GOT3 (cell line): ENCODE data around the gene FRMD4A.

Source experiments
- DNase-seq: peaks from one replicate; lab custom pipeline; 2025; ENCODE audit warnings: mixed read lengths; lab: John Stamatoyannopoulos, UW

Gene FRMD4A

DNA sequence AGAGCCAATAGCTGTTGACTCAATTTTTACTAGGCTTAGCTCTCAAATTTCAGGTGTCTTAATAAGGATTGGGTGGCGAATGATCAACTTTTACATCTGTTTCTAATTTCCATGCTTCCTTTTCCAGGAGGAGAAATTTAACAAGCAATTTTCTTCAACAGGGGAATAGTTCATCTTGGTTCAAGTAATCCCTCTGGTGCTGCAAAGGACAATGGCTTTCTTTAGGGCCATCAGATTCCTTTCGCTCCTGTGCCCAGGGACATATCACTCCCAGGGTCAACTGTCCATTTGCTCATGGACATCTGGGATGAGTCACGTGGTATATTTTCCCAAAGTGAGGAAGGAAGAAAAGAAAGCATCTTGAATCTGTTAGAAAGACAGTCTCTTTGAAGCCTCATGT is 313.3 kb downstream of the FRMD4A start:
- no peak for DNase-seq

DNA sequence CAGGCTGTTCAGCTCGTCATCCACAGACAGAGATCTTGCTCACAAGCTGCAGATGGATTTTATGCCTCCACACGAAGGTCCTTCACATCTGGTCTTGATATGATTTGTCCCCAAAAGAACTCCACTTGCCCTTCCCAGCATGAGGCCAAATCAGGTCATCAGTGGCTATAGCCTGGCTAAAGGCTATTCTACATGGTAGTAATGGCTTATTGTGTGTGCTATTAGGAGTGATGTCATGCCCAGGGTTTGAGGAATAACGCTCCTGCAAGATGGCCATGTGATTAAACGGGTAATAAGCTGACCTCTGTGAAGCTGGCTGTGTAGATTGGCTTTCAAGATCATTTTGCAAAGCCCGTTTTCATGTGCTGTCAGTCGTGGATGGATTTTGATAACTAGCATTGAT is 313.8 kb downstream of the FRMD4A start:
- no peak for DNase-seq

DNA sequence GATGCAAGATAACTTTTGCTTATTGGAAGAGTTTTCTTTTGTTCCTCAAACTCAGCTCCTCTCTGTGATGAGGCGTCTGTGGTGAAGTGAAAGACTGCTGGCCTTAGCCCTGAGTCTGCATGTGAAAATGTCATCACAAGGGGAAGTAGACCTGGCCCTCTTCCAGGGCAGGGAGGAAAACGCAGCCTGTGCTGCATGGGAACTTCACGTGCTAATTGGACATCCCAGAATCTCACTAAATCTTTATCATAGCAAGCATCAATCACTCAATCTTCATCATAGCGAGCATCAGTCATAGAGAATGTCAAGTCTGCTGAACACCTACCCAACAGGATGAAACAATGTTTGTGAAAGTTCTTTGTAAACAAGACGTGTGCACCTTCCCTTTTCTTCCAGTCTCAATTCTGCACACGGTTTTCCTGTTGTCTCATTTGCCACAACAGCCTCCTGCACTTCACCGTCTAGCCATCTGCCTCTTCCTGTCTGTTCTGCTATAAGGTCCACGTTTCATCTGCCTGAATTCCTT is 314.6 kb downstream of the FRMD4A start:
- no peak for DNase-seq

DNA sequence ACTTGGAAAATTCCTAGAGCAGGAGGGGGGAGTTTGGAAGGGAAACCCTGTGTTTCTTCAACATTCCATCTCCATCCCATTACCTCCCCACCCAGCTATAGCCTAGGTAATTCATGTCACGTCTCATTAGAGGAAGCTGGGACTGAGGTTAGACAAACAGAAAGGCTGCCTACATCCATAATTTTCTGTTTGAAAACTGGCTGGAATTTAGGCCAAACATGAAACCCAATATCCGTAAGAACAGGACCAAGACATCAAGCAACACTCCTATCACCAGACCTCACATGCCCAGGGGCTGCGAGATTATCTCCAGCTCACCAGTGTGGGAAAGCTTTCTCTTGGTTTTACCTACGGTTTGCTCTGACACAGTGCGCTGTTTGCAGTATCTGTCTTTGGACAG is 316.3 kb downstream of the FRMD4A start:
- no peak for DNase-seq

DNA sequence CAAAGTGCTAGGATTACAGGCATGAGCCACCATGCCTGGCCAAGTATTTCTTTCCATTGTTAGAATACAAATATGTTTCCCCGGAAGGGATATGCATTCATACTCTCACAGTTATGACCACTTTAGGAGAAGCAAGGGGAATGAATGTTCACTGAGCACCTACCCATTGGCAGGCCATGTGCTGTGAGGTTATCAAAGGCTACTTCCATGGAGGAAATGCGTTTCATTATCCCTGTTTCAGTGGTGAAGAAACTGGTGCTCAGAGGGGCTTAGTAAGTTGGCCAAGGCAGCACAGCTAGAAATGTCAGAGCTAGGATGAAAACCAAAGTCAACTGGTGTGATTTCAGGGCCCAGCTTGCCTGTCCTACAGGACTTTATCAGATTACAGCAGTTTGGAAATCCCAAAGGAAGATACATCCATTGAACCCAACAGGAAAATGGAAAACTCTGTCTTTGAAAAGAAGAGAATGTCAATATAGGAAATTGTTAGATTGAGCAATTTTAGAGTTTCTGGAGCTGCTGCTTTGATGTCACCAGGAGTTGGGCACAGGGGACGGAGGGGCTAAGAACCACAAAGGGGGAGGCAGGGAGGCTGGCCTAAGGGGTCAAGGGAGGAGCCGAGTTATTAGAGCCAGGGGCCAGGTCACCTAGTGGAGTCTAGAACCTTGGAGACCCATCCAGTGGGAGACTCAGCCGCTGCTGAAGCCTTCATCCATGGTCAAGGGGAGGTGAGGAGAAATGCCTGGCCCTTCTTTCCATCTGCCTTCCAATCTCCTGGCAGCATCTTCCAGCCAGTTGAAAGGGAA is 319.8 kb downstream of the FRMD4A start:
- DNase-seq = no peak

DNA sequence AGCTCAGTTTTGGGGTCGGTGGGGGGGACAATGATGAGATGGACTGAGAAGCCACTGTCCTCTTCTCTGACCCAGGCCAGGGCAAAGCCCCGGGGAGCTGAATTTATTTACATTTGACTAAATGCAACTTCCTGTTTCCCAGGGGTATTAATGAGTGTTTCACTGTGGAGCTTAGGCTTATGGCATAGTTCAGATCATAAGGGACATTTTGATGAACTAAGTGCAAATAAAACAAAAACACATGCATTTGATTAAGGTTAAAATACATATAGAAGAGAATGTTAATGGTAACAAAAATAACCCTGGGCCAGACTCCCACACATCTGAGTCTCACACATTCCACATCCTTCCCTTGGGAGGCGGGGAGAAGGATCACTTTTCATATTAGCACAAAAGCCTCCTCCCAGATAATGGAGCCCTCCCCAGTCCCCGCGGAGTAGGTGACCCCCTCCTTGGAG is 320.6 kb downstream of the FRMD4A start:
- DNase-seq = no peak

DNA sequence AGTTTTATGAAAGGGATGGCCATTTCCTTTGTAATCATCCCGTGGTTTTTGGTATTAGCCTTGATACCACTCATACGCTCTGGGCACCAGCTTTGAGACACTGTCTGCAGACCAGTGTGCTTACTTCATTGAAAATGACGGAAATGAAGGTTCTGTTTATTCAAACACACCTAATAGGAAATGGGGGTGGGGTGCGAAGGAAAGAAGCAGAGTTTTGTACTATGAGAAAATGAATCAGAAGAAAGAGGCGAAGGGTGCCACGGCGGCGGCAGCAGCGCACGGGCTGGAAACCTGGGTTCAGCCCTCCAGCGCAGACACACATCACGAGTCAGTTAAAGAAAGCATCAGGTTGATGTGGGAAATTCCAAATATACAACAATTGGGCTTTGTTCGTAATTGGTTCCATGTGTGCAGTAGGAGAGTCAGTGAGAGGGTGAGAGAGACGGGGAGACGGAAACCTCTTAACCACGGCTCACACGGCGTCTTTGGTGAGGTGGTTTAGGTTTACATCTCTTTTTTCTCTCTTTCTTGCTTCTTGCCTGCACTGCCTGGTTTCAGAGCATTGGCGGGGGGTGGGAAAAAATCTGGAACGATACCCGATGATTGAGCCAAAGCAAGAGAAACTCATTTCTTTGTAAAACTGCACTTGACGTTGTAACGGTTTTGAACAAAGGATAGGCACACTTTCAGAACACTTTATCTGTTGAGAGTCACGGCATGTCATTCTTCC is 321.2 kb downstream of the FRMD4A start:
- DNase-seq = no peak

DNA sequence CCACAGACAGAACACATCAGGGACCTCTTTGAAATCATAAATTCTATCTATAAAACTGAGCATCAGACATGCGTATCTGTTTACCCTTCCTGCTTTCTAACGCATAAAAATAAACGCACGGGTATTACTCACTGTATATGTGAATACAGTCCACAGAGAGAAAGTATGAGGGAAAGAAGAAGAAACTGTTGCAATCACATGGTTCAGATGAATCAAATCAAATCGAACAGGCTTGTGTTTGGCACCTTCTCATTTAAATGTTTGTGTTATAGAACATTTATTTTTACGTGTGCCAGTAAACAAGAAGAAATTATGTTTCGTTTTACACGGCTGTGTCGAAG is 322.0 kb downstream of the FRMD4A start:
- no peak for DNase-seq

DNA sequence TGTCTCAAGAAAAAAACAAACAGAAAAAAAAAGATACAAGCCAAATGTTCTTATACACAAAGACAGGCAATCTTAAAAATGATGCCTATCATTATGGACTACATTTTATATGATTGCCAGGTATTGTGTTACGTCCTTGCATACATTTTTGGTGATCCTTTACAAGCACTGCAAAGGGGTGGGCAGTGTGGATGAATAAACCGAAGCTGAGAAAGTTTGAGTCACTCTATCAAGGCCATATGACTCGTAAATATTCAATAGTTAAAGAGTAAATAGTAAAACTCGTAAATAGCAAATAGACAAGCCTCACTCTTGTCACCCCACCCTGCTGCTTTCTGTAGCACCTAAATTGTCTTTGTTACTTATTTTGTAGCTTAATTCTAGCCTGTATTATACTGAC is 326.2 kb downstream of the FRMD4A start:
- no peak for DNase-seq

DNA sequence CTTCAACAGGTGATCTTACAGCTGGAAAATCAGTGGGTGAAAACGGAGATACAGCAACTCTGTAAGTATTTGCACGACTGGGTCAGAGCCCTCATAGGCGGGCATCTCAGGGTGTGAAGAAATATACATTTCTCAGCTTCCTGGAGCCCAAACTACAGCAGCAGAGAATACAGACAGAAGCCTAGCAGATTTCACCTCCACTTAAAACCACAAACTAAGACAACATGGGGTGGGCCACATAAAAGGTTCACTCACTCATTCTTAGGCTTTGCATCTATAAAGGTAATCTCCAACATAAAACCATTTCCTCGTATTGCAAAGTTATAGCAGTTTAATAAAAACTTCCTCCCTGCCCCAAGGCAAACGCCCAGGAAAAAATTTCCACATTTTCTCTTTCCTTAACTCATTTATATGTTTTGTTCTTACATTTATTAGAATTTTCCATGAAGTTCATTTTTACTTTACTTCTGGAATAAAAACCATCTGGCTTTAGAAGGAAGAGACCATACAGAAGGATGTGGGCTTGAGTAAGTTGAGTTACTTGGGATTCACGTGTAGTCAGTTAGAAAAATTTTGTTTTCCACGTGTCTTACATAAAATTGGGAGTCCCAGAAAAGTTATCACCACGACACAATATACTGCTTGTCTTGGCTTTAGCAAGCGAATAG is 327.1 kb downstream of the FRMD4A start:
- DNase-seq = no peak

DNA sequence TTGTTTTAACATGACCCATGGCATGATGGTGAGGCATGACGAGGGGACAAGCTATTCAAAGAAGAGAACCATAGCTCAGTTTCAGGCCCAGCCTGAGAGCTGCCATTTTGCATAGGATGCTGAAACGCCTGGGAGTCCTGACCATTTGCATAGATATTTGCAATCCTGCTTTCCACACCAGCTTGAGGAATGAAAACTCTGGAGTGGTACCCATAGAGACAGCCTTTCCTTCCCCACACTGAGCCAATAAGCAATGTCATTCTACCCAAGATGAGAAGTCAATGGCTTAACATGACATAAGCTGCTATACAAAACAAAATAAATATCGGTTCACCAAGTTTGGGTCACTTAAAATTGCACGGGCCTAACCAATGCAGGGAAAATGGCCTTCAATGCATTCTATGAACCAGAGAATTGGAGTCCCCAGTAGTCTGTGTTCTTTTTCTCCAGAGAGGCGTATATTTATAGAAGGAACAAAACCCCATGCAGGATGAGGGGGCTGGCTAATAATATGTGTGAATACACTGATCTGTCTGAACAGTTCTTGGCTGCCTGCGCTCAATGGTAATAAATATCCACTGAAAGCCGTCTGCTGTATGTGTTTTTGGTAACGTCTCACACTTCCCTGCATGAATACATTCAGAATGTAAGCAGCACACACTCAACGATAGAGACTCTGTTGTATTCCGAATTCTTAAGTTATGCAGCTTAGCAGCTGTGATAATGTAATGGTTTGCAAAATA is 329.3 kb downstream of the FRMD4A start:
- no peak for DNase-seq

DNA sequence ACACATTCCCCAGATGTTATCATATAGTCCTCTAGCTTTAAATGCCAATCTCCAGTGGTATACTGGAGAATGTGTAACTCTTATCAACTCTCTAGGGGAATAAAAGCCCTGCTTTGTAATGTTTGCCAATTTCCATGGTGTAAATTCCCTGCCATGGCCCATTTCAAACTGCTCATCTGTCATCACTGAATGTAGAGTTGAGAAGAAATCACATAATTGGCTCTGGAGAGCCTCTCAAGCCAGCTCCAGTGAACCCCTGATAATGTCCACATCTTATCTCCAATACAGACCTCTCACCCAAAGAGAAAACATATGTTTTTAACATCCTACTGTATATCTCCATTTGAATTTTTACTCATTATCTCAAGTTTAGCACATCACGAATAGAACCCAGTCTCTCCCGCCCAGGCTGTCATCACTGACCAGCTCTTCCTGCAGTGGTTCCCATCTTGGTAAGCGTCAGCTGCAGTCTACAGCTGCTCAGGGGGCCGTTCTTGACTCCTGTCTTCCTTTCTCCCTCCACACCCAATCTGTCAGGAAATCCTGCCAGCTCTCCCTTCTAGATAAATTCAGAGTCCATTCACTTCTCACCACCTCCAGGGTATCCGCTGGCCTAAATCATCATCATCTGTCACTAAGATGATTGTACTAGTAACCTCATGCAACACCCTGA is 332.4 kb downstream of the FRMD4A start:
- DNase-seq = no peak

DNA sequence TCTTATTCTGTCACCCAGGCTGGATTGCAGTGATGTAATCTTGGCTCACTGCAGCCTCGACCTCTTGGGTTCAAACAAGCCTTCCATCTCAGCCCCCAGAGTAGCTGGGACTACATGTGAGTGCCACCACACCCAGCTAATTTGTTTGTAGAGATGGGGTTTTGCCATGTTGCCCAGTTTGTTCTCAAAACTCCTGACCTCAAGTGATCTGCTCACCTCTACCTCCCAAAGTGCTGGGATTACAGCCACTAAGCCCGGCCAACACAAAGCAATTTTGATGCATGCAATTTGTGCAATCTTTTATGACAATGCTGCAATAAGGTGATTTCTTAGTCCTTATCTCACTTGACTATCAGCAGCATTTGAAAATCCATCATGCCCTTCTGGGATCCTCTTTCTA is 333.1 kb downstream of the FRMD4A start:
- no peak for DNase-seq

DNA sequence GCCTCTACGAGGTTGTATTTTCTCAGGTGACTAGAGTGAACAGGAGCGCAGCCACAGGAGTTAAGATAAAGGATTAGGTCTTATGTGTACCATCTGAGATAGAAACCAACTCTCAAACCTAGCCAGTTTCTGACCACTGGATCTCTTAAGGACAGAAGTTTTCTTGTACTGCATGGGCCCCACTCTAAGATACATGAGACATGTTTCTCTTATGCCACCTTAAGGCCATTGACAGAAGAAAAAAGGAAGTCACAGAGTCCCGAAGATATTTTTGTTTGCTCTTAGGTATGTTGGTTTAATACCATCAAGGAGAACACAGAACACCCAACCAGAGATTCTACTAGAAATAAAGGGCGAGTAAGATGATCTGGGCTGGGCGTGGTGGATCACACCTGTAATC is 335.8 kb downstream of the FRMD4A start:
- no peak for DNase-seq

DNA sequence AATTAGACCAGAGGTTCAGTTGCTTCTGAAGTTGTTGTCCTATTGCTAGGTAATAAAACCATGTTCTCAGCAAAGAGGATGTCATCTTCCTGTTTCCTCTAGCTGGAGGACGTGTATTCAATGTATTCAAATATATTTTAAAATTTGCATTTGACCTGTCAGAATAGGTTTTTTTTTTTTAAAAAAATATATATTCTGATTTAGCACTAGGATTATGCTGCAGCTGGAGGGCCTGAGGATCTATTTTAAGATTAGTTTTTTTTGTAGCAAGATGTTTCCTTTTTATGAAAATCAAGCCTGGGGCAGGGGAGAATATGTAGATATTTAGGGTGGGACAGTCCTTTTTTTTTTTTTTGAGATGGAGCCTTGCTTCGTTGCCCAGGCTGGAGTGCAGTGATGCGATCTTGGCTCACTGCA is 337.0 kb downstream of the FRMD4A start:
- DNase-seq = no peak

DNA sequence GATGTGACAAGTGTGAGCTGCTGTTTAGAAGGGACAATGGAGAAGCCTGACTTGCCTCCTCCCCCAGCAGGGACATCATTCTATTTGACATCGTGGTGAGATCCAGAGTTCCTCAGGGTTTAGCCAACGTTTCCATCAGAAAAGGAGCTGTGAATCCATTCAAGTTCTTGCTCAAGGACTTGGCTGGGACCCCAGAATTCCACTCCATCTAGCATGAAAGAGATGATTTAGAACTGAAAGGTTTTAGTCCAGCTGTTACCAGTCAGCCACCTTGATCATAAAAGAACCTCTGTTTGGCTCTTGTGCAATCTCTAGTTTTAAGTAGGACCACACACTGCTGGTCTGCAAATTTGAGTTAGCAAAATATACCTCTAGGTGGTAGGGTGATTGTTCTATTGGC is 337.6 kb downstream of the FRMD4A start:
- DNase-seq = no peak

DNA sequence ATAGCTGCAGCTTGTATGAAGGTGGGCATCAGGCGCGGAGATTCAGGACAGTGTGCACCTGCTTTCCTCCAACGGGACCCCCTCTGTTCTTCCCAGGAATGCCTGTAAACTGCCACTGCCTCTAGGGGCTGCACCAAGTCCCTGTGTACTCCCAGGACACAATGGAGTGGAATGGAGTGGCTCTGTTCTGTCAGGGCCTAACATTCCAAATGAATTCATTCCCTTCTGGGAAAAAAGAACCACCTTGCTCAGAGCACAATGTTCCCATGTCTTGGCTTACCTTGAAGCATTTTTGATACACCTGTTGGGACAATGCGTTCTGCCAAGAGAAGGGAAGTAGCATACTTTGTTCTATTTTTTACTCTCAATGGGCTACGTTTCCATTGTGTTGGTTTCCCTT is 339.4 kb downstream of the FRMD4A start:
- no peak for DNase-seq

DNA sequence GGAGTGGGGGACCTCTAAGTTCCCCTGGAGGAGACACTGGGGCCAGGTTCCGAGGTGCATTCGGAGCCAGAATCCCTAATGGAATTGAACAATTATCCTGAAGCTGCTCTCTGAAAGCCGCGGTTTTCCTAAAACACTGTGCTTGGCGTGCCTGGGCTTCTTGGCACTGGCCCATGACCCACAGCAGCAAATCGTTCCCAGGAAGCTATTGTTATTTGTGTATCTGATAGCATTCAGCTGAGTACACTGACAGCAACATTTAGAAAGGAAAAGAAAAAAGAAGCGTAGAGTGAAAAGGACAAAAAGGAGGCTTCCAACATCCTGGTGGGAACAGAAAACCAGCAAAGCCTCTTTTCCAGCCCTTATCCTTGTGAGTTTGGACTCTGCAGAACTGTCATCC is 339.8 kb downstream of the FRMD4A start:
- DNase-seq = no peak

DNA sequence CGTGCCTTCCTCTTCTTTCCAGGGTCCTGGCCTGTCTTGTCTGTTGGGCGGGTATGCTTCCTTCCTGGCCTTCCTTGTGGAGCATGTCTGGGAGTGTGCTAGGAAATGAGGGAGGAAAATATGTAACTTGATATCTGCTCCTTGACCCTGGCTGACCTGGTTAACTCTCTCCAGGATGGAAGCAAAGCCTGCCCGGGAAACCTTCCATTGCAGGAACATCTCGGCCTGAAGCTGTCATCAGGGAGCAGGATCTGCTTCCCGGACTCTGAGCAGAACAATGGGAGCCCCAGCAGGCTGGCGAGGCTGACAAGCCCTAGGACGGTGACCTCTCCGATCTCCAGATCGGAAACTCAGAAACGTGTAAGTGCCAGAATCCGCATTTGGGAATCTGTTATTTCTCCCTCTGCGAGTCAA is 340.3 kb downstream of the FRMD4A start:
- DNase-seq = no peak

DNA sequence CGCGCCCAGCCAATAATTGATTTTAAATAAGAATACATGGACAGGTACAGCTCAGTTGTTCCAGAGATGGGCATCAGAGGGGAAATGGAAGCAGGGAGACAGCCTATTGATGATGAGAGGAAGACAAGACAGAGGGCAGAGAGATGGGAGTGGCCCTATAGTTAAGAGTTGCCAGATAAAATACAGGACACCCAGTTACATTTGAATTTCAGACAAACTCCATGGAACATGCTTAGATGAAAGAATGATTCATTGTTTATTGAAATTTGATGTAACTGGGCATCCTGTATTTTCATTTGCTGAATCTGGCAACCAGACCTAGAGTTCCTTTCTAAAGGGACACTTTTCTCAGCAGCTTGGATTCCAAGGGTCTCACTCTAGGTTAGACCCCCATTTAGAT is 341.1 kb downstream of the FRMD4A start:
- DNase-seq = no peak

DNA sequence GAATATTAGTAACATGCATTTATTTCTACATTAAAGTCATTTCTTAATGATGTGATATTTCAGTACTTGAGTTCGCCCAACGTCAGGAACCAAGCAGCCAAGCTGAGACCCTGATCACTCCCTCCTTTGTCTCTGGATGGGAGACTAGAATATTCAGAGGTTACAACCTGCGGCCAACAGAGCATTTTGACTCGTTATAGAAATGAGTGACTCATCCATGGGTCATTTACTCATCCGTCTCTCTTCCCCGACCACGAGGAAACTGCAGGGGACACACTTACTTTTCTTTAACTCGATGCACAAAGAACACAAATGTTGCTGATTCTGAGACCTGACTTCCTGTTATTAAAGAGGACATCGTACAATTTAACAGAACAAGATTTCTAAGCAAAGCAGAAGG is 343.3 kb downstream of the FRMD4A start:
- DNase-seq = no peak
